HG03521 (cell line): ENCODE results near the gene MRTFA.

ENCODE experiments used
- ATAC-seq: cut with Tn5 transposase; IDR thresholded peaks from one replicate; pipeline ENCODE4 v1.9.1; 2021; ENCODE audit warnings: mild to moderate bottlenecking, moderate library complexity; ENCODE audit not compliant: unreplicated experiment

MRTFA gene

GRCh38 chr22:40433416-40434090 lies 203.0 kb downstream of the MRTFA start:
- ATAC-seq = no peak

GRCh38 chr22:40432625-40433024 lies 203.9 kb downstream of the MRTFA start:
- no peak for ATAC-seq

GRCh38 chr22:40432157-40432556 lies 204.4 kb downstream of the MRTFA start:
- ATAC-seq = no peak

GRCh38 chr22:40430991-40431390 lies 205.5 kb downstream of the MRTFA start:
- no peak for ATAC-seq

- no peak for ATAC-seq
Measured at GRCh38 chr22:40429481-40429880, 207.0 kb downstream of the MRTFA start.

- no peak for ATAC-seq
Measured at GRCh38 chr22:40428796-40429195, 207.7 kb downstream of the MRTFA start.

GRCh38 chr22:40426594-40427333 lies 209.8 kb downstream of the MRTFA start:
- ATAC-seq = no peak

- ATAC-seq = no peak
Measured at GRCh38 chr22:40425082-40425481, 211.4 kb downstream of the MRTFA start.

GRCh38 chr22:40423882-40424640 lies 212.5 kb downstream of the MRTFA start:
- ATAC-seq = no peak

- ATAC-seq = no peak
Measured at GRCh38 chr22:40423310-40423688, 213.2 kb downstream of the MRTFA start.

GRCh38 chr22:40422558-40423309 lies 213.8 kb downstream of the MRTFA start:
- no peak for ATAC-seq

GRCh38 chr22:40421941-40422340 lies 214.6 kb downstream of the MRTFA start:
- ATAC-seq = no peak

GRCh38 chr22:40421082-40421350 lies 215.5 kb downstream of the MRTFA start:
- no peak for ATAC-seq

- no peak for ATAC-seq
Measured at GRCh38 chr22:40420341-40421081, 216.0 kb downstream of the MRTFA start.

- ATAC-seq = no peak
Measured at GRCh38 chr22:40419718-40420117, 216.8 kb downstream of the MRTFA start.

GRCh38 chr22:40418366-40419201 lies 217.9 kb downstream of the MRTFA start:
- no peak for ATAC-seq

GRCh38 chr22:40417881-40418280 lies 218.6 kb downstream of the MRTFA start:
- no peak for ATAC-seq

- ATAC-seq = no peak
Measured at GRCh38 chr22:40417041-40417440, 219.5 kb downstream of the MRTFA start.

GRCh38 chr22:40416636-40417035 lies 219.9 kb downstream of the MRTFA start:
- no peak for ATAC-seq

- no peak for ATAC-seq
Measured at GRCh38 chr22:40416267-40416570, 220.3 kb downstream of the MRTFA start.
